H1 (cell line): ENCODE data around the gene MFSD2A.

Experiments used
- HDAC2 ChIP-seq, 2 experiments: fragments of 300-600 bp in 1 of 2; sonication (generic) in 1 of 2; IDR thresholded peaks; 2 replicates each; pipeline ENCODE4 v1.6.1; 2011 to 2012; ENCODE audit warnings: low read depth in 2 of 2, low read length in 2 of 2, mild to moderate bottlenecking in 2 of 2, moderate library complexity in 2 of 2, borderline replicate concordance in 1 of 2, inconsistent platforms in 1 of 2
- JUND ChIP-seq: IDR thresholded peaks from 2 replicates; pipeline ENCODE4 v1.6.1; 2011; ENCODE audit warnings: mild to moderate bottlenecking, improper control_type of control experiment, low read length
- MAX ChIP-seq: IDR thresholded peaks from 2 replicates; pipeline ENCODE4 v1.6.1; 2012; ENCODE audit warnings: inconsistent platforms
- POLR2A ChIP-seq, 2 experiments: IDR thresholded peaks; 1 replicate in 1 of 2; 2 replicates in 1 of 2; pipeline ENCODE4 v1.6.1; 2011; ENCODE audit warnings: low read depth in 2 of 2, low read length in 2 of 2, mild to moderate bottlenecking in 2 of 2; ENCODE audit errors: control extremely low read depth in 1 of 2
- POLR2AphosphoS5 ChIP-seq: IDR thresholded peaks from 2 replicates; pipeline ENCODE4 v1.6.1; 2011; ENCODE audit warnings: low read depth, low read length
- SP2 ChIP-seq: IDR thresholded peaks from 2 replicates; pipeline ENCODE4 v1.6.1; 2012; ENCODE audit warnings: mild to moderate bottlenecking, low read length, inconsistent platforms
- TF ChIP-seq, protein P1 (sequence below), 3 experiments: IDR thresholded peaks; 1 replicate in 2 of 3; 2 replicates in 1 of 3; pipeline versions ENCODE4 v1.5.1 to v1.6.1; 2011; ENCODE audit warnings: low read length in 3 of 3, mild to moderate bottlenecking in 3 of 3, inconsistent platforms in 2 of 3, low read depth in 1 of 3, moderate library complexity in 1 of 3; ENCODE audit not compliant: insufficient read depth in 1 of 3; ENCODE audit errors: control extremely low read depth in 1 of 3

- TF ChIP-seq SP2, result no peak
- TF ChIP-seq, protein P1, sequence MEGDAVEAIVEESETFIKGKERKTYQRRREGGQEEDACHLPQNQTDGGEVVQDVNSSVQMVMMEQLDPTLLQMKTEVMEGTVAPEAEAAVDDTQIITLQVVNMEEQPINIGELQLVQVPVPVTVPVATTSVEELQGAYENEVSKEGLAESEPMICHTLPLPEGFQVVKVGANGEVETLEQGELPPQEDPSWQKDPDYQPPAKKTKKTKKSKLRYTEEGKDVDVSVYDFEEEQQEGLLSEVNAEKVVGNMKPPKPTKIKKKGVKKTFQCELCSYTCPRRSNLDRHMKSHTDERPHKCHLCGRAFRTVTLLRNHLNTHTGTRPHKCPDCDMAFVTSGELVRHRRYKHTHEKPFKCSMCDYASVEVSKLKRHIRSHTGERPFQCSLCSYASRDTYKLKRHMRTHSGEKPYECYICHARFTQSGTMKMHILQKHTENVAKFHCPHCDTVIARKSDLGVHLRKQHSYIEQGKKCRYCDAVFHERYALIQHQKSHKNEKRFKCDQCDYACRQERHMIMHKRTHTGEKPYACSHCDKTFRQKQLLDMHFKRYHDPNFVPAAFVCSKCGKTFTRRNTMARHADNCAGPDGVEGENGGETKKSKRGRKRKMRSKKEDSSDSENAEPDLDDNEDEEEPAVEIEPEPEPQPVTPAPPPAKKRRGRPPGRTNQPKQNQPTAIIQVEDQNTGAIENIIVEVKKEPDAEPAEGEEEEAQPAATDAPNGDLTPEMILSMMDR (IDR thresholded peaks at IDR 0.05; ENCODE audit: control extremely low read depth in 1 of 3, insufficient read depth in 1 of 3, low read depth in 1 of 3, low read length in 3 of 3), result no peak
- no peak for TF ChIP-seq HDAC2 (IDR thresholded peaks at IDR 0.05; ENCODE audit: borderline replicate concordance in 1 of 2, low read depth in 2 of 2, low read length in 2 of 2)
- no peak for TF ChIP-seq POLR2A (IDR thresholded peaks at IDR 0.05; ENCODE audit: control extremely low read depth in 1 of 2, low read depth in 2 of 2, low read length in 2 of 2)
- no peak for TF ChIP-seq POLR2AphosphoS5
- no peak for TF ChIP-seq MAX
- TF ChIP-seq JUND, result no peak
These were observed 60.1 kb downstream of the MFSD2A start for GRCh38 chr1:40014812-40015594.
